Activated B cell treated with CpG ODN at 0.5 μM for 24 hours (primary cell): Measurements from ENCODE around the gene XKR7. TPM values are rescaled to one million over a fixed set of nuclear protein-coding genes. Genes with fewer than 3 reads are reported as not detected.

ENCODE experiments used
- ATAC-seq: fragments of 200-7000 bp; cut with Tn5 transposase; one replicate; pipeline ENCODE4 v1.10.0; 2021; ENCODE audit warnings: low read depth, mild to moderate bottlenecking, moderate library complexity
- CTCF ChIA-PET: fragments of 350-600 bp; sonication (Branson Sonifier 250); formaldehyde crosslinking; loops from one replicate; lab custom pipeline; 2021; ENCODE audit warnings: antibody characterized with exemption; lab: Charles Lee
- POLR2A ChIA-PET: fragments of 350-600 bp; sonication (Branson Sonifier 250); formaldehyde crosslinking; loops from one replicate; lab custom pipeline; 2021; ENCODE audit warnings: antibody characterized with exemption; lab: Charles Lee
- DNase-seq: peaks from one replicate; pipeline ENCODE4 v3.0.0; 2022
- H3K27ac Mint-ChIP-seq: one replicate; pipeline ENCODE4 v1.8.0; 2020; ENCODE audit warnings: mixed read lengths
- H3K27me3 Mint-ChIP-seq: one replicate; pipeline ENCODE4 v1.8.0; 2021; ENCODE audit warnings: mixed read lengths
- H3K36me3 Mint-ChIP-seq: one replicate; pipeline ENCODE4 v1.8.0; 2021; ENCODE audit warnings: low read depth, mixed read lengths
- H3K4me1 Mint-ChIP-seq: one replicate; pipeline ENCODE4 v1.8.0; 2021; ENCODE audit warnings: mixed read lengths
- H3K4me3 Mint-ChIP-seq: one replicate; pipeline ENCODE4 v1.8.0; 2020; ENCODE audit warnings: mild to moderate bottlenecking, mixed read lengths
- H3K9me3 Mint-ChIP-seq: one replicate; pipeline ENCODE4 v1.8.0; 2020; ENCODE audit warnings: mixed read lengths
- intact Hi-C: fragments of 100-400 bp; cut with micrococcal nuclease; formaldehyde crosslinking; loops from one replicate; pipeline ENCODE4 v1.15.1; 2024
- total RNA-seq: library from RNA; stranded (reverse); gene quantifications from 2 replicates; pipeline ENCODE4 v1.2.3, GENCODE V29; 2022
- TF ChIP-seq, protein P1 (sequence below): fragments of 200-600 bp; IDR thresholded peaks from one replicate; pipeline ENCODE4 v1.8.0; 2022; ENCODE audit warnings: antibody characterized with exemption, mild to moderate bottlenecking

The XKR7 gene
- total RNA-seq, 1 donor from 2014 or later, result 0.04 TPM

DNA sequence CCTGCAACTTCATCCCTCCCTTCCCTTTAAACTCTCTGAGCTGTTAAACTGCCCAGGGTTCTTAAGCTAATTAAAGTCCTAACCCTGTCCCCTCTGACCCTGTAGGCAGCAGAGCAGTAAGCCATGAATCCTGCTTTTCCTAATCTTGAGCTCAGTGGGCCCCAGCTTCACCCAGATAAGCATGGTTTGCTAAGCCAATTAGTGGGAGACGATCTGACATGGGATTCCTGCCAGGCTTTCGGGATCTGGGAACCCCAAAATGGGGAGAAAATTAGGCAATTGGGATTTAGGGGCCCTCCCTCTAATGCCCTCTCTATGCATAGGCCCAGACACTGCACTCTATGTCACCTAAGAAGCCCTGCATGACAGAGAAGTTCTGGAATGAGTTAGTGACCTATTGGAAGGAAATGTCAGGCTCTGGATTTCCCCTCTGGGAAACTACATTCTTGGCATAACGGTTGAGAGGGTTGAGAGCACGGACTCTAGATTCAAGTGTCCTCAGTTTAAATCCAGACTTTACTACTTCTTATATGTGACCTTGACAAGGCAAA is 4.6 kb downstream of the XKR7 start:
- ChIA-PET POLR2A (no interaction called here), CTCF (interaction anchor here (1.6 kb wide), 1 partner anchor 21 kb away, joined by 3 read pairs; the partner anchor contains the start of gene PDRG1)
- Mint-ChIP-seq H3K27ac (no peak overlapping the region), H3K4me1 (peaks cover 9% of the 10 kb centered on the region), H3K36me3 (no peaks in the 10 kb centered on the region), H3K9me3 (no peaks in the 10 kb centered on the region), H3K27me3 (peaks cover 45% of the 10 kb centered on the region), H3K4me3 (no peak overlapping the region)
- DNase-seq, result no peak
- ATAC-seq, result no peak
- TF ChIP-seq, protein P1, sequence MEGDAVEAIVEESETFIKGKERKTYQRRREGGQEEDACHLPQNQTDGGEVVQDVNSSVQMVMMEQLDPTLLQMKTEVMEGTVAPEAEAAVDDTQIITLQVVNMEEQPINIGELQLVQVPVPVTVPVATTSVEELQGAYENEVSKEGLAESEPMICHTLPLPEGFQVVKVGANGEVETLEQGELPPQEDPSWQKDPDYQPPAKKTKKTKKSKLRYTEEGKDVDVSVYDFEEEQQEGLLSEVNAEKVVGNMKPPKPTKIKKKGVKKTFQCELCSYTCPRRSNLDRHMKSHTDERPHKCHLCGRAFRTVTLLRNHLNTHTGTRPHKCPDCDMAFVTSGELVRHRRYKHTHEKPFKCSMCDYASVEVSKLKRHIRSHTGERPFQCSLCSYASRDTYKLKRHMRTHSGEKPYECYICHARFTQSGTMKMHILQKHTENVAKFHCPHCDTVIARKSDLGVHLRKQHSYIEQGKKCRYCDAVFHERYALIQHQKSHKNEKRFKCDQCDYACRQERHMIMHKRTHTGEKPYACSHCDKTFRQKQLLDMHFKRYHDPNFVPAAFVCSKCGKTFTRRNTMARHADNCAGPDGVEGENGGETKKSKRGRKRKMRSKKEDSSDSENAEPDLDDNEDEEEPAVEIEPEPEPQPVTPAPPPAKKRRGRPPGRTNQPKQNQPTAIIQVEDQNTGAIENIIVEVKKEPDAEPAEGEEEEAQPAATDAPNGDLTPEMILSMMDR, result no peak
- intact Hi-C loops, result no loop called here

DNA sequence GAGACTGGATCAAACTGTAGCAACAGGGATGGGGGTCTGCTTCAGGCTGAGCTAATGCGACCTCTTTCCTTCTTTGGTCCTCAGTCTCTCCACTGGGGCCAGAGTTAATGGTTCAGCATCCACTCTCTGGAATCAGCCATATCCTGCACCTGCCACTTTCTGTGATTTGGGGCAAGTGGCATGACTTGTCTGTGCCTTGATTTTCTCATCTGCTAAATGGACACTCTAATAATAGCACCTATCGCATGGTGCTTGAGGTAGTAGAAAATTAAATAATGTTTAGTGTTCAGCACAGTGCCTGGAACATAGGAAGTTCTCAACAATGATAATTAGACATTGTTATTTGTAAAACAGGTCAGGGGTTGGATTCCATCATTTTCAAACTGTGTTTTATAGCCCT is 6.3 kb downstream of the XKR7 start:
- no peaks in the 10 kb centered on the region for H3K36me3 Mint-ChIP-seq
- ATAC-seq, result no peak
- POLR2A ChIA-PET, result no interaction called here
- no peak overlapping the region for H3K27ac Mint-ChIP-seq
- no peak for DNase-seq
- TF ChIP-seq, protein P1, result no peak
- peaks cover 5% of the 10 kb centered on the region for H3K4me1 Mint-ChIP-seq
- no peak overlapping the region for H3K4me3 Mint-ChIP-seq
- no peaks in the 10 kb centered on the region for H3K9me3 Mint-ChIP-seq
- CTCF ChIA-PET, result no interaction called here
- intact Hi-C loops, result no loop called here
- H3K27me3 Mint-ChIP-seq, result peaks cover 39% of the 10 kb centered on the region

DNA sequence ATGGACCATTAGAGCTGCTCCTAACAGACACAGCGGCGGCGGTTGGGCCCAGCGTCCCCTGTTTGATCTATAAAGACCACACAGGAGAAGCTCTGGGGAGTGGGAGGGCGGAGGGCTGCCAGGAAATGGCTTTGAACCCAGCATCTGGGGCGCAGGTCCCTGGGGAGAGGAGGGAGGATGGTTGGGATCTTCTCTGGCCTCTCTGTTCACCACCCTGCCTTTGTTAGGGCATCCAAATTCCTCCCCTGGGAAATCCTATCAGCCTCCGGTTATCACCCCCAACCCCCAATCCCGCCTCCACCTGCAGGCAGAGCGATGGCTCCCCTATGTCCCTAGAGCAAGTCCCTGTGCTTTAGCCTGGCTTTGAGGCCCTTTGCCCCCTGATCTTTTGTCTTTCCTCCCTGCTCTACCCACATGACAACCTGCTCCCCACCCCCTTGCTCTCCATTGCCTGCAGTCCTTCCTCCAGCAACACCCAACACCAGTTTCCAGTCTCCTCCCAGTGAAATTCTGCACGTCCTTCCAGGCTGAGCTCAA is 7.1 kb downstream of the XKR7 start:
- Mint-ChIP-seq H3K36me3 (no peaks in the 10 kb centered on the region), H3K4me1 (peaks cover 5% of the 10 kb centered on the region), H3K27me3 (peaks cover 38% of the 10 kb centered on the region), H3K9me3 (no peaks in the 10 kb centered on the region), H3K4me3 (no peak overlapping the region), H3K27ac (no peak overlapping the region)
- DNase-seq (no peak), ATAC-seq (no peak)
- intact Hi-C loops, result no loop called here
- ChIA-PET CTCF (no interaction called here), POLR2A (no interaction called here)
- TF ChIP-seq, protein P1, result no peak

DNA sequence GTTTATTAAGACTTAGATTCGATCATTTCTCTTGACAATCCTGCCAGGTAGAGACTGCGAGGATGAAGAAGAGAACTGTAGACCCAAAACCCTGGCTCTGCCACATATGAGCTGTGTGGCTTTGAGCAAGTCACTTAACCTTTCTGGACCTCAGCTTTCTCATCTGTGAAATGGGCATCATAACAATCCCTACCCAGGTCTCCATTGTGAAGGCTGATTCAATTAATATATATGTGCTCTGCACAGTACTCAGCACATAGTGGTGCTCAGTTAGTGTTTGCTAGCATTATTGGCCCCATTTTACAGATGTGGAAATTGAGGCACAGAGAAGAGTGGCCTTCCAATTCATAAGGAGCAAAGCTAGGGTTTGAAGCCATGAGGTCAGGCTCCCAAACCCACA is 7.9 kb downstream of the XKR7 start:
- CTCF ChIA-PET, result no interaction called here
- TF ChIP-seq, protein P1, result no peak
- H3K4me1 Mint-ChIP-seq, result peaks cover 5% of the 10 kb centered on the region
- H3K9me3 Mint-ChIP-seq, result no peaks in the 10 kb centered on the region
- H3K27me3 Mint-ChIP-seq, result peaks cover 30% of the 10 kb centered on the region
- no peaks in the 10 kb centered on the region for H3K36me3 Mint-ChIP-seq
- no peak overlapping the region for H3K27ac Mint-ChIP-seq
- DNase-seq (no peak), ATAC-seq (no peak)
- intact Hi-C loops, result no loop called here
- no peak overlapping the region for H3K4me3 Mint-ChIP-seq
- POLR2A ChIA-PET, result no interaction called here

DNA sequence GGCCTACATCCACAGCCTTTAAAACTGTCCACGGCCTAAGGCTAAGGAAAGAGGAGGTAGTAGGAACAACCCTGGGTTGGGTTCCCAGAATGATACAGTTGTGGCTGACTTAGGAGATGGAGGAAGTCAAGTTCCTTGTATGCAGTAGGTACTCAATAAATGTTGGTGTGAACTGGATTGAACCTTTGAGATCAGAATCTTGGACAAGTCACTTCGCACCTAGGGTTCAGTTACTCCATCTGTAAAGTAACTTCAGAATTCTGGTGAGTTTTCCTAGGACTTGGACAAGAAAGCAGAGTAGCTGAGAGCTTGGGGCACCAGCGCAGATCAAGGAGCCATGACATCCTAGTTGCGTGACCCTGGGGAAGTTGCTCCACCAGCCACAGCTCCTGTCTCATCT is 9.1 kb downstream of the XKR7 start:
- no peak for ATAC-seq
- H3K36me3 Mint-ChIP-seq, result no peaks in the 10 kb centered on the region
- intact Hi-C loops, result no loop called here
- no peaks in the 10 kb centered on the region for H3K9me3 Mint-ChIP-seq
- no peak overlapping the region for H3K27ac Mint-ChIP-seq
- CTCF ChIA-PET, result no interaction called here
- TF ChIP-seq, protein P1, result no peak
- H3K27me3 Mint-ChIP-seq, result peaks cover 32% of the 10 kb centered on the region
- no peak overlapping the region for H3K4me3 Mint-ChIP-seq
- no peak for DNase-seq
- POLR2A ChIA-PET, result no interaction called here
- H3K4me1 Mint-ChIP-seq, result peaks cover 5% of the 10 kb centered on the region
